IPS-15b (cell line): Measurements from ENCODE around the gene TRIM65.
A peak's percentile ranks its signal among the peaks of the same experiment; 100 is the strongest.

Experiments
- H3K27me3 ChIP-seq: one replicate; pipeline ENCODE4 v1.6.1; 2013; ENCODE audit warnings: low read length; ENCODE audit not compliant: control insufficient read depth, insufficient read depth
- H3K36me3 ChIP-seq: one replicate; pipeline ENCODE4 v1.6.1; 2013; ENCODE audit warnings: low read length; ENCODE audit not compliant: control insufficient read depth, insufficient read depth
- H3K4me1 ChIP-seq: one replicate; pipeline ENCODE4 v1.6.1; 2013; ENCODE audit warnings: mild to moderate bottlenecking, low read length; ENCODE audit not compliant: control insufficient read depth, insufficient read depth
- H3K4me3 ChIP-seq: one replicate; pipeline ENCODE4 v1.5.1; 2013; ENCODE audit warnings: low read depth, low read length
- H3K9ac ChIP-seq: one replicate; pipeline ENCODE4 v1.6.1; 2013; ENCODE audit warnings: low read depth, mild to moderate bottlenecking, low read length
- H3K9me3 ChIP-seq: one replicate; pipeline ENCODE4 v1.6.1; 2013; ENCODE audit warnings: mild to moderate bottlenecking, low read length; ENCODE audit not compliant: control insufficient read depth, insufficient read depth

TRIM65 gene

GRCh38 chr17:75896415-75897159, at the start of gene TRIM65:
Gene TRIM65 (minus strand): TSS chr17:75896951. CDS start chr17:75896937, 14 bp downstream.
- H3K9ac ChIP-seq, result peak within 1 kb of the TSS; percentile 70
- H3K4me3 ChIP-seq, result peak within 1 kb of the TSS; percentile 79
- H3K36me3 ChIP-seq, result peaks cover 38% of the 10 kb centered on the region
- no peaks in the 10 kb centered on the region for H3K9me3 ChIP-seq
- no peaks in the 10 kb centered on the region for H3K27me3 ChIP-seq
- peaks cover 11% of the 10 kb centered on the region for H3K4me1 ChIP-seq

- no peak overlapping the region for H3K9ac ChIP-seq
- no peak overlapping the region for H3K4me3 ChIP-seq
- H3K36me3 ChIP-seq, result peaks cover 14% of the 10 kb centered on the region
Observed at GRCh38 chr17:75945211-75945610, 48.5 kb upstream of the TRIM65 start.

GRCh38 chr17:75943491-75943890, 46.7 kb upstream of the TRIM65 start:
- H3K27me3 ChIP-seq, result no peaks in the 10 kb centered on the region
- H3K36me3 ChIP-seq, result peaks cover 3% of the 10 kb centered on the region

More at GRCh38 chr17:75945211-75945610, 48.5 kb upstream of the TRIM65 start:
- no peaks in the 10 kb centered on the region for H3K9me3 ChIP-seq
- H3K4me1 ChIP-seq, result no peaks in the 10 kb centered on the region
- no peaks in the 10 kb centered on the region for H3K27me3 ChIP-seq

GRCh38 chr17:75942473-75942872, 45.7 kb upstream of the TRIM65 start:
- Histone ChIP-seq H3K36me3 (no peaks in the 10 kb centered on the region), H3K9me3 (no peaks in the 10 kb centered on the region), H3K9ac (no peak overlapping the region), H3K27me3 (no peaks in the 10 kb centered on the region), H3K4me3 (no peak overlapping the region), H3K4me1 (no peaks in the 10 kb centered on the region)

More at GRCh38 chr17:75943491-75943890, 46.7 kb upstream of the TRIM65 start:
- no peak overlapping the region for H3K9ac ChIP-seq
- no peaks in the 10 kb centered on the region for H3K9me3 ChIP-seq
- H3K4me3 ChIP-seq, result no peak overlapping the region
- no peaks in the 10 kb centered on the region for H3K4me1 ChIP-seq

- no peak overlapping the region for H3K9ac ChIP-seq
- no peaks in the 10 kb centered on the region for H3K9me3 ChIP-seq
- no peaks in the 10 kb centered on the region for H3K36me3 ChIP-seq
Observed at GRCh38 chr17:75941442-75941819, 44.7 kb upstream of the TRIM65 start.

GRCh38 chr17:75940727-75941441, 44.1 kb upstream of the TRIM65 start, which contains the start of gene FBF1:
Gene FBF1 (minus strand): TSS chr17:75941042. CDS start chr17:75938149, 2,893 bp downstream.
- H3K9ac ChIP-seq, result peak within 1 kb of the TSS; percentile 85
- H3K4me3 ChIP-seq, result peak within 1 kb of the TSS; percentile 77
- no peaks in the 10 kb centered on the region for H3K9me3 ChIP-seq
- H3K4me1 ChIP-seq, result no peaks in the 10 kb centered on the region
- H3K27me3 ChIP-seq, result no peaks in the 10 kb centered on the region
- H3K36me3 ChIP-seq, result no peaks in the 10 kb centered on the region

More at GRCh38 chr17:75941442-75941819, 44.7 kb upstream of the TRIM65 start:
- Histone ChIP-seq H3K4me1 (no peaks in the 10 kb centered on the region), H3K4me3 (peak overlapping the region; percentile 6), H3K27me3 (no peaks in the 10 kb centered on the region)

- no peak overlapping the region for H3K4me3 ChIP-seq
- no peaks in the 10 kb centered on the region for H3K27me3 ChIP-seq
- H3K9me3 ChIP-seq, result no peaks in the 10 kb centered on the region
- H3K36me3 ChIP-seq, result no peaks in the 10 kb centered on the region
- H3K4me1 ChIP-seq, result no peaks in the 10 kb centered on the region
- H3K9ac ChIP-seq, result no peak overlapping the region
Observed at GRCh38 chr17:75937652-75938051, 40.9 kb upstream of the TRIM65 start.

GRCh38 chr17:75933808-75934207, 37.1 kb upstream of the TRIM65 start:
- Histone ChIP-seq H3K36me3 (no peaks in the 10 kb centered on the region), H3K4me3 (no peak overlapping the region), H3K27me3 (no peaks in the 10 kb centered on the region), H3K4me1 (no peaks in the 10 kb centered on the region), H3K9ac (no peak overlapping the region), H3K9me3 (no peaks in the 10 kb centered on the region)

- H3K4me3 ChIP-seq, result no peak overlapping the region
- no peaks in the 10 kb centered on the region for H3K9me3 ChIP-seq
- no peak overlapping the region for H3K9ac ChIP-seq
- no peaks in the 10 kb centered on the region for H3K4me1 ChIP-seq
- H3K27me3 ChIP-seq, result no peaks in the 10 kb centered on the region
- no peaks in the 10 kb centered on the region for H3K36me3 ChIP-seq
Observed at GRCh38 chr17:75932852-75933251, 36.1 kb upstream of the TRIM65 start.

- Histone ChIP-seq H3K4me1 (no peaks in the 10 kb centered on the region), H3K27me3 (no peaks in the 10 kb centered on the region), H3K4me3 (no peak overlapping the region), H3K36me3 (no peaks in the 10 kb centered on the region), H3K9ac (no peak overlapping the region), H3K9me3 (no peaks in the 10 kb centered on the region)
Observed at GRCh38 chr17:75931062-75931461, 34.3 kb upstream of the TRIM65 start.

- H3K36me3 ChIP-seq, result peaks cover 9% of the 10 kb centered on the region
- no peaks in the 10 kb centered on the region for H3K4me1 ChIP-seq
- no peak overlapping the region for H3K4me3 ChIP-seq
- no peaks in the 10 kb centered on the region for H3K9me3 ChIP-seq
- H3K9ac ChIP-seq, result no peak overlapping the region
- no peaks in the 10 kb centered on the region for H3K27me3 ChIP-seq
Observed at GRCh38 chr17:75927286-75927922, 30.7 kb upstream of the TRIM65 start.
